GM13977 (cell line): Measurements from ENCODE around the gene IL17REL.

ENCODE experiments used
- DNase-seq: peaks from one replicate; pipeline ENCODE4 v3.0.0; 2012; ENCODE audit warnings: low spot score
- CTCF ChIP-seq: IDR thresholded peaks from 2 replicates; pipeline ENCODE4 v1.5.1; 2012; ENCODE audit warnings: mild to moderate bottlenecking, control low read depth; ENCODE audit not compliant: insufficient read depth; ENCODE audit errors: extremely low read depth, missing control alignments
- in situ Hi-C: fragments of 300-500 bp; cut with MboI; formaldehyde crosslinking; loops from one replicate; pipeline ENCODE4 v1.12.0; 2022; ENCODE audit warnings: low sequenced_read_pairs, low pct_unique_long_range_greater_than_20kb, mixed read lengths, inconsistent platforms; ENCODE audit not compliant: unreplicated experiment

Gene IL17REL

GRCh38 chr22:50001388-50002231 is 11.0 kb downstream of the IL17REL start:
- no peak for DNase-seq
- no peak for TF ChIP-seq CTCF

GRCh38 chr22:50000587-50001387 is 11.8 kb downstream of the IL17REL start:
- in situ Hi-C loops, result no loop called here
- no peak for TF ChIP-seq CTCF
- DNase-seq, result no peak

More at GRCh38 chr22:50001388-50002231, 11.0 kb downstream of the IL17REL start:
- in situ Hi-C loops, result no loop called here

GRCh38 chr22:49999946-50000586 is 12.5 kb downstream of the IL17REL start:
- no peak for TF ChIP-seq CTCF
- in situ Hi-C loops, result no loop called here
- DNase-seq, result no peak

GRCh38 chr22:49999063-49999945 is 13.3 kb downstream of the IL17REL start:
- DNase-seq, result no peak
- TF ChIP-seq CTCF, result no peak
- in situ Hi-C loops, result no loop called here

- DNase-seq, result no peak
- in situ Hi-C loops, result no loop called here
- no peak for TF ChIP-seq CTCF
These were observed 13.9 kb downstream of the IL17REL start for GRCh38 chr22:49998718-49999062.
